Gastrocnemius medialis (tissue), 4 donors: Measurements from ENCODE around the gene PPIE. TPM values are rescaled to one million over a fixed set of nuclear protein-coding genes. Genes with fewer than 3 reads are reported as not detected.

Experiments used
- ATAC-seq, 2 donors: fragments of 150-250 bp; one replicate each; pipeline ENCODE4 v1.9.1; 2016
- DNase-seq, 2 donors: peaks; one replicate each; pipeline ENCODE4 v3.0.0-alpha.2; 2019
- H3K27ac ChIP-seq, 4 donors: fragments of 200-600 bp; sonication (generic); 1 replicate in 1 of 4; 2 replicates in 3 of 4; pipeline ENCODE4 v1.5.1; 2016 to 2018; ENCODE audit warnings: mild to moderate bottlenecking in 2 of 4, moderate library complexity in 1 of 4
- H3K27me3 ChIP-seq, 3 donors: fragments of 200-600 bp; sonication (generic) in 2 of 3; 1 replicate in 1 of 3; 2 replicates in 2 of 3; pipeline versions ENCODE4 v1.5.1 to v1.6.0; 2016 to 2019; ENCODE audit warnings: mild to moderate bottlenecking in 1 of 3, moderate library complexity in 1 of 3
- H3K36me3 ChIP-seq, 2 donors: fragments of 200-600 bp; sonication (generic) in 1 of 2; one replicate each; pipeline ENCODE4 v1.5.1; 2017 to 2018
- H3K4me1 ChIP-seq, 2 donors: fragments of 200-600 bp; sonication (generic) in 1 of 2; one replicate each; pipeline ENCODE4 v1.5.1; 2016 to 2017; ENCODE audit warnings: mild to moderate bottlenecking in 2 of 2
- H3K4me3 ChIP-seq, 4 donors: fragments of 200-600 bp; sonication (generic) in 3 of 4; 1 replicate in 1 of 4; 2 replicates in 3 of 4; pipeline ENCODE4 v1.5.1; 2016 to 2019; ENCODE audit warnings: mild to moderate bottlenecking in 2 of 4
- H3K9me3 ChIP-seq, 3 donors: fragments of 200-600 bp; sonication (generic) in 2 of 3; 1 replicate in 1 of 3; 2 replicates in 2 of 3; pipeline ENCODE4 v1.5.1; 2016 to 2019
- POLR2A ChIP-seq, 2 donors: fragments of 450-650 bp; IDR thresholded peaks; one replicate each; pipeline ENCODE4 v1.6.1; 2017; ENCODE audit warnings: antibody characterized with exemption in 2 of 2, mild to moderate bottlenecking in 2 of 2, moderate library complexity in 2 of 2
- in situ Hi-C, 4 donors: fragments of 200-750 bp; cut with MboI; loops; one replicate each; pipeline versions ENCODE4 v1.15.0 to v1.8.0; 2017; ENCODE audit warnings: low sequenced_read_pairs in 4 of 4
- intact Hi-C: fragments of 100-400 bp; cut with DNase I; formaldehyde crosslinking; loops from one replicate; pipeline ENCODE4 v1.15.1; 2023; ENCODE audit warnings: low total_unique reads
- total RNA-seq, 4 donors: library from RNA; depleted of rRNA; stranded (reverse); fragments of >200 nt; gene quantifications; one replicate each; pipeline versions ENCODE4 v1.1.0 to v1.2.3, GENCODE V29; 2016
- TF ChIP-seq, protein P1 (sequence below), 5 experiments: fragments of 450-650 bp in 3 of 5; fragments of 200-600 bp in 2 of 5; sonication (generic) in 2 of 5; IDR thresholded peaks in 4 of 5; conservative IDR thresholded peaks in 1 of 5; 1 replicate in 4 of 5; 2 replicates in 1 of 5; pipeline ENCODE4 v1.5.1; 2016 to 2019; ENCODE audit warnings: antibody characterized with exemption in 5 of 5, mild to moderate bottlenecking in 3 of 5, moderate library complexity in 3 of 5

Gene PPIE
- total RNA-seq, 4 donors from 2014 or later: 22.9 to 30.1 (median 27.2) TPM

DNA sequence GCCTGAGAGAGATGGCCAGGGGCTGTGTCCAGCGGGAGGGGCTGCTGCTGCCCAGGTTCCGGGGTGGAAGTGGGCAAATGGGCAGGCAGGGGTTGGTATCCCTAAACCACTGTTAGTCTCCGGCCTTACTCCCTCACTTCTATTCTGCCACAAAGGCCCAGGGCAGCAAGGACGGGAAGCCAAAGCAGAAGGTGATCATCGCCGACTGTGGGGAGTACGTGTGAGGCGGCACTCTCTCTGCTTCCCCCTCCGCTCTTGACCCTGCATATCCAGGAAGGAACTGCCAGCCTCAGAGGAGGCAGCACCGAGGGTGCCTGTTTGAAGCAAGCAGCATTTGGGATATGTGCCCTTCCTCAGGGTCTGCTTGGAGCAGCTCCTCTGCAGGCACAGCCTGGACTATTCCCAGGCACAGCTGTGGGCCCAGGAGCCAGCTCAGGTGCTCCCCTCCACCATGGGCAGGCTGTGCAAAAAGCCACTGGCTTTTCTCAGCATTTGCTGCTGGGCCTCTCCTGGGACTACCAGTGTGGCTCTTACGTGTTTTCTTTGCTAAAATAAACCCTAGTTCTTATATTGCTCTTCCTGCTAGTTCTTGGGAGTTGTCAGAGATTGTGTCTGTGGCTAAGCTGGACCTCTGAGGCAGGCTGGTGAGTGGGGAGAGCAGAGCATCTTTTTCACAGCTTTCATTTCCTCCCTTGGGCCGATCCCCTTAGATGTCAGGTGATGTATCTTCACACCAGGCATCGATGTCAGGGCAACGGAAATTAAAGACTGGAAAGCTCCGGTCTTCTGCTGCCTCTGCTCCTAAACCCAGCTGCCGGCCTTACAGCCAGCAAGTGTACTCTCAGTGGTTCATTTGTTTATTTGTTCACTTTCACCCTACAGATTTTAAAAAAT, 14.7 kb downstream of the PPIE start:
- no peak for TF ChIP-seq POLR2A (IDR thresholded peaks at IDR 0.05)
- TF ChIP-seq, protein P1, sequence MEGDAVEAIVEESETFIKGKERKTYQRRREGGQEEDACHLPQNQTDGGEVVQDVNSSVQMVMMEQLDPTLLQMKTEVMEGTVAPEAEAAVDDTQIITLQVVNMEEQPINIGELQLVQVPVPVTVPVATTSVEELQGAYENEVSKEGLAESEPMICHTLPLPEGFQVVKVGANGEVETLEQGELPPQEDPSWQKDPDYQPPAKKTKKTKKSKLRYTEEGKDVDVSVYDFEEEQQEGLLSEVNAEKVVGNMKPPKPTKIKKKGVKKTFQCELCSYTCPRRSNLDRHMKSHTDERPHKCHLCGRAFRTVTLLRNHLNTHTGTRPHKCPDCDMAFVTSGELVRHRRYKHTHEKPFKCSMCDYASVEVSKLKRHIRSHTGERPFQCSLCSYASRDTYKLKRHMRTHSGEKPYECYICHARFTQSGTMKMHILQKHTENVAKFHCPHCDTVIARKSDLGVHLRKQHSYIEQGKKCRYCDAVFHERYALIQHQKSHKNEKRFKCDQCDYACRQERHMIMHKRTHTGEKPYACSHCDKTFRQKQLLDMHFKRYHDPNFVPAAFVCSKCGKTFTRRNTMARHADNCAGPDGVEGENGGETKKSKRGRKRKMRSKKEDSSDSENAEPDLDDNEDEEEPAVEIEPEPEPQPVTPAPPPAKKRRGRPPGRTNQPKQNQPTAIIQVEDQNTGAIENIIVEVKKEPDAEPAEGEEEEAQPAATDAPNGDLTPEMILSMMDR (IDR thresholded peaks at IDR 0.05 in 4 of 5, conservative IDR thresholded peaks at IDR 0.05 in 1 of 5): no peak
- Histone ChIP-seq H3K9me3 (no peaks in the 10 kb centered on the region), H3K27me3 (no peaks in the 10 kb centered on the region), H3K4me3 (no peak overlapping the region), H3K36me3 (peaks cover 0 to 96% of the 10 kb centered on the region in 2 donors), H3K27ac (no peak overlapping the region), H3K4me1 (no peaks in the 10 kb centered on the region)
- DNase-seq (no peak), ATAC-seq (no peak)
- intact Hi-C loops: no loop called here
- in situ Hi-C loops: no loop called here

DNA sequence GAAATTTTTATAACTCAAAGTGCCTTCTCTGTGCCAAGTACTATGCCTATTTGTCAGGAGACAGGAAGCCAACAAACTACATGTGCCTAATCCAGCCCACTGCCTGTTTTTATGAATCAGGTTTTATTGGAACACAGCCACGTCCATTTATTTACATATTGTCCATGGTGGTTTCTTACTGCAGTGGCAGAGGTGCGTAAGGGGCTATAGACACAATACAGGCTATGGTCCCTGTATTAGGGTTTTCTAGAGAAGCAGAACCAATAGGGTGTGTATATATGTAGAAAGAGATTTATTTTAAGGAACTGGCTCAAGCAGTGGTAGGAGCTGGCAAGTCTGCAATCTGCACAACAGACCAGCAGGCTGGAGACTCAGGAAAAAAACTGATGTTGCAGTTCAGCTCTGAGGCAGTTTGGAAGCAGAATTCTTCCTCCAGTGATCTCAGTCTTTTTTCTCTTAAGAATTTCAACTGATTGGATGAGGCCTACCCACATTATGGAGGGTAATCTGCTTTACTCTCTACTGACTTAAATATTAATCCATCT, 15.4 kb downstream of the PPIE start:
- DNase-seq (no peak), ATAC-seq (no peak)
- Histone ChIP-seq H3K27me3 (no peaks in the 10 kb centered on the region), H3K36me3 (peaks cover 0 to 92% of the 10 kb centered on the region in 2 donors), H3K4me3 (no peak overlapping the region), H3K9me3 (no peaks in the 10 kb centered on the region), H3K27ac (no peak overlapping the region), H3K4me1 (no peaks in the 10 kb centered on the region)
- no peak for TF ChIP-seq POLR2A (IDR thresholded peaks at IDR 0.05)
- TF ChIP-seq, protein P1 (IDR thresholded peaks at IDR 0.05 in 4 of 5, conservative IDR thresholded peaks at IDR 0.05 in 1 of 5): no peak
- intact Hi-C loops: no loop called here
- in situ Hi-C loops: no loop called here

DNA sequence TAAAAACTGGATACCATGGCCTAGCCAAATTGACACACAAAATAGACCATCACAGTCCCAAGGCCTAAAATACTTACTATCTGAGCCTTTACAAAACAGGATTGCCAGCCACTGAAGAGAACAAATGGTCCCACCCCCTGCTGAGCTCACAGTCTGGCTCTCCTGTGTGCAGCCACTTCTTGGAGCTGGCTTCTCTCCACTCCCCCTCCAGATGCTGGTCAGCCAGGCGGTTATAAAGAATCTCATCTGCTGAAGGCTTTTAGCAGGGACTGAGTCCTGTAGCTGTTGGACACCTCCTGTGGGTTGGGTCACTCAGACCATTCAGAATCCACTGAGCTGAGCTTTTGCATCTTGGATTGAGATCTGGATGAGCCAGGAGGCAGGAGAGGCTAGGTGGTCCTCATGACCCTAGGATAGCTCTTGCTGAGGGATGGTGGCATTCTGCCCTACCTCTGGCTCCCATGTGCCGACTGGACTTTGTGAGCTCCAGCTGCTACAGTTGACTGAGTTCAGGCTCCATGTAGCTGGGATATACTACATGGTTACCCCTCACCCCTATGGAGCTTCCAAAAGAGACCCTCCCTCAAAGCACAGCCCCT, 16.3 kb downstream of the PPIE start:
- no peaks in the 10 kb centered on the region for H3K4me1 ChIP-seq
- no peaks in the 10 kb centered on the region for H3K27me3 ChIP-seq
- intact Hi-C loops: no loop called here
- H3K27ac ChIP-seq: no peak overlapping the region
- in situ Hi-C loops: no loop called here
- H3K36me3 ChIP-seq: peaks cover 0 to 83% of the 10 kb centered on the region in 2 donors
- H3K9me3 ChIP-seq: no peaks in the 10 kb centered on the region
- ATAC-seq (no peak), DNase-seq (no peak)
- TF ChIP-seq, protein P1 (IDR thresholded peaks at IDR 0.05 in 4 of 5, conservative IDR thresholded peaks at IDR 0.05 in 1 of 5): no peak
- TF ChIP-seq POLR2A (IDR thresholded peaks at IDR 0.05): no peak
- no peak overlapping the region for H3K4me3 ChIP-seq

DNA sequence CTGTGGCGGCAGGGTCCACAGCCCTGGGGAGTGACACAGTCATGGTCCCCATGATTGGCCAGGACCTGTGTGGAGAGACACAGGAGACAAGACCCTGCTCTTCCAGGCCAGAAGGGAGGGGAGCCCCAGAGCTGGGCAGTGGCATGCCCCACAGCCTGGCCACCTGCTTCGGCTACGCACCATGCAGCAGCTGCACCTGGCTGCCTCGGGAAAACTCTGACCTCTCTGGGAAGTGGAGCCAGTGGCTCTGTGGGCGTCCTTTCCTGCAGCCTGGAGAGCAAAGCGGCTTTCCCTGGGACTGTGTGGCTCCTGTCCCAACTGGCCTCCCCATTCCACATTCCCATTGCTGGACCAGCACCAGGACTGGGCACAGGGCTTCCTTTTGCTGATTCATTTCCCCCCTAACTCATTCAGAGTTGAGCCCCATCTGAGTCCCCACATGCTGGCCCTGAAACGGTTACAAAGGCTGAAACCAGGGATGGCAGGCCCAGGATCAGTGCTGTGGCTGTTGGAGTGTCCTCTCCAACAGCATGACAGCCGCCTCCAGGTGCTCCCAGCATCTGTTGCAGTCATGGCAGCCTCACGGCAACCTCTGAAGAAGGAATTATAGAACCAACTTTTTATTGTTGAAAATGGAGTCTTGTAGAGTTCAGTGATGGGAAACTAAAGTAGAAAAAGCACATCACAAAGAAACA, 17.4 kb downstream of the PPIE start:
- Histone ChIP-seq H3K4me1 (no peaks in the 10 kb centered on the region), H3K36me3 (peaks cover 0 to 72% of the 10 kb centered on the region in 2 donors), H3K27ac (no peak overlapping the region), H3K4me3 (no peak overlapping the region), H3K27me3 (no peaks in the 10 kb centered on the region), H3K9me3 (no peaks in the 10 kb centered on the region)
- in situ Hi-C loops (no loop called here), intact Hi-C loops (no loop called here)
- ATAC-seq (no peak), DNase-seq (no peak)
- no peak for TF ChIP-seq POLR2A (IDR thresholded peaks at IDR 0.05)
- TF ChIP-seq, protein P1 (IDR thresholded peaks at IDR 0.05 in 4 of 5, conservative IDR thresholded peaks at IDR 0.05 in 1 of 5): no peak
